Panc1 (cell line): Measurements from ENCODE around the gene TBC1D9B.

ENCODE experiments used
- CTCF ChIP-seq: fragments of 450-650 bp; IDR thresholded peaks from 2 replicates; pipeline ENCODE4 v1.5.1; 2017; ENCODE audit warnings: mild to moderate bottlenecking
- POLR2AphosphoS5 ChIP-seq: IDR thresholded peaks from 2 replicates; pipeline ENCODE4 v1.6.1; 2012; ENCODE audit warnings: mild to moderate bottlenecking, low read depth, low read length, moderate library complexity
- SIN3A ChIP-seq: IDR thresholded peaks from 2 replicates; pipeline ENCODE4 v1.6.1; 2012; ENCODE audit warnings: low read depth, mild to moderate bottlenecking, low read length, moderate library complexity, borderline replicate concordance; ENCODE audit not compliant: insufficient read depth
- TCF7L2 ChIP-seq: IDR thresholded peaks from 2 replicates; pipeline ENCODE4 v1.6.1; 2011; ENCODE audit warnings: mild to moderate bottlenecking, low read depth, low read length, inconsistent platforms

GRCh38 chr5:179818746-179819295 lies 88.9 kb downstream of the TBC1D9B start:
- TF ChIP-seq SIN3A, result peak; percentile 97; the same call in 1 of the 2 replicates
- TF ChIP-seq CTCF, result no peak
- TF ChIP-seq POLR2AphosphoS5, result peak; percentile 92
- no peak for TF ChIP-seq TCF7L2
